WTC11 (cell line): ENCODE data around the gene P3H2. TPM values are rescaled to one million over a fixed set of nuclear protein-coding genes. Genes with fewer than 3 reads are reported as not detected.
A peak's percentile ranks its signal among the peaks of the same experiment; 100 is the strongest.

Experiments
- ATAC-seq: fragments of 200-7000 bp; cut with Tn5 transposase; 2 replicates; pipeline ENCODE4 v1.10.0; 2021; ENCODE audit warnings: mild to moderate bottlenecking, moderate library complexity
- CTCF ChIA-PET: fragments of 300-600 bp; sonication (Branson Sonifier 250); formaldehyde crosslinking; loops from one replicate; lab custom pipeline; 2021; ENCODE audit warnings: antibody characterized with exemption; lab: Charles Lee
- POLR2A ChIA-PET: fragments of 350-600 bp; sonication (Branson Sonifier 250); formaldehyde crosslinking; loops from one replicate; lab custom pipeline; 2021; ENCODE audit warnings: antibody characterized with exemption; lab: Charles Lee
- DNase-seq: peaks from one replicate; pipeline ENCODE4 v3.0.0; 2021; ENCODE audit warnings: low spot score
- H3K27ac Mint-ChIP-seq: 2 replicates; pipeline ENCODE4 v1.8.0; 2021; ENCODE audit warnings: mixed read lengths
- H3K27me3 Mint-ChIP-seq: 2 replicates; pipeline ENCODE4 v1.8.0; 2021; ENCODE audit warnings: low read depth, mild to moderate bottlenecking, moderate library complexity, mixed read lengths
- H3K36me3 Mint-ChIP-seq: 2 replicates; pipeline ENCODE4 v1.8.0; 2021; ENCODE audit warnings: mixed read lengths
- H3K4me1 Mint-ChIP-seq: 2 replicates; pipeline ENCODE4 v1.8.0; 2022; ENCODE audit warnings: mixed read lengths
- H3K4me3 Mint-ChIP-seq: 2 replicates; pipeline ENCODE4 v1.8.0; 2021; ENCODE audit warnings: mild to moderate bottlenecking, moderate library complexity, mixed read lengths
- H3K9me3 Mint-ChIP-seq: 2 replicates; pipeline ENCODE4 v1.8.0; 2021; ENCODE audit warnings: mixed read lengths
- ATF2 ChIP-seq: sonication (generic); formaldehyde crosslinking; IDR thresholded peaks from 2 replicates; pipeline ENCODE4 v1.8.1; 2022; ENCODE audit warnings: low read depth, missing genetic modification reagents, borderline replicate concordance
- CREM ChIP-seq: sonication (generic); formaldehyde crosslinking; IDR thresholded peaks from 2 replicates; pipeline ENCODE4 v1.8.1; 2022; ENCODE audit warnings: mild to moderate bottlenecking, missing genetic modification reagents, moderate library complexity
- ERG ChIP-seq: fragments of 250-450 bp; sonication (Bioruptor Pico); IDR thresholded peaks from 2 replicates; pipeline ENCODE4 v1.8.0; 2021; ENCODE audit warnings: mild to moderate bottlenecking
- ESRRA ChIP-seq: sonication (generic); formaldehyde crosslinking; IDR thresholded peaks from 2 replicates; pipeline ENCODE4 v1.8.1; 2022; ENCODE audit warnings: mild to moderate bottlenecking, missing genetic modification reagents, borderline replicate concordance
- FOXJ3 ChIP-seq: sonication (generic); formaldehyde crosslinking; IDR thresholded peaks from 2 replicates; pipeline ENCODE4 v1.9.0; 2021; ENCODE audit warnings: missing genetic modification reagents, mild to moderate bottlenecking, borderline replicate concordance
- FOXK1 ChIP-seq: sonication (generic); formaldehyde crosslinking; IDR thresholded peaks from 2 replicates; pipeline ENCODE4 v1.8.0; 2022; ENCODE audit warnings: mild to moderate bottlenecking, moderate library complexity, missing genetic modification reagents
- GRHL2 ChIP-seq: fragments of 250-450 bp; sonication (Bioruptor Pico); IDR thresholded peaks from 2 replicates; pipeline ENCODE4 v1.8.0; 2022; ENCODE audit warnings: mild to moderate bottlenecking, moderate library complexity; ENCODE audit not compliant: insufficient replicate concordance, severe bottlenecking
- IRF2 ChIP-seq: sonication (generic); formaldehyde crosslinking; IDR thresholded peaks from 2 replicates; pipeline ENCODE4 v1.8.0; 2022; ENCODE audit warnings: low read depth, missing genetic modification reagents, borderline replicate concordance
- NFE2L1 ChIP-seq: sonication (generic); formaldehyde crosslinking; IDR thresholded peaks from 2 replicates; pipeline ENCODE4 v1.8.1; 2023; ENCODE audit warnings: missing genetic modification reagents
- NR2C2 ChIP-seq: sonication (generic); formaldehyde crosslinking; IDR thresholded peaks from 2 replicates; pipeline ENCODE4 v1.8.0; 2022; ENCODE audit warnings: mild to moderate bottlenecking, missing genetic modification reagents
- TEAD1 ChIP-seq: sonication (generic); formaldehyde crosslinking; IDR thresholded peaks from 2 replicates; pipeline ENCODE4 v1.8.0; 2022; ENCODE audit warnings: mild to moderate bottlenecking, missing genetic modification reagents
- ZNF138 ChIP-seq: sonication (generic); formaldehyde crosslinking; conservative IDR thresholded peaks from 2 replicates; pipeline ENCODE4 v1.8.1; 2022; ENCODE audit warnings: mild to moderate bottlenecking, moderate library complexity, missing genetic modification reagents
- ZNF281 ChIP-seq: sonication (generic); formaldehyde crosslinking; IDR thresholded peaks from 2 replicates; pipeline ENCODE4 v1.8.0; 2023; ENCODE audit warnings: mild to moderate bottlenecking, missing genetic modification reagents
- ZNF317 ChIP-seq: sonication (generic); formaldehyde crosslinking; IDR thresholded peaks from 2 replicates; pipeline ENCODE4 v1.8.1; 2023; ENCODE audit warnings: low read depth, mild to moderate bottlenecking, moderate library complexity, missing genetic modification reagents, borderline replicate concordance
- ZNF416 ChIP-seq: fragments of 250-450 bp; sonication (Bioruptor Pico); IDR thresholded peaks from 2 replicates; pipeline ENCODE4 v1.9.0; 2021; ENCODE audit warnings: mild to moderate bottlenecking, inconsistent platforms
- total RNA-seq: library from RNA; stranded (reverse); gene quantifications from 3 replicates; pipeline ENCODE4 v1.2.3, GENCODE V29; 2021
- TF ChIP-seq, protein P1 (sequence below): fragments of 250-450 bp; sonication (Bioruptor Pico); IDR thresholded peaks from 2 replicates; pipeline ENCODE4 v2.1.2; 2022; ENCODE audit warnings: mild to moderate bottlenecking, moderate library complexity
- TF ChIP-seq, protein P2 (sequence below): sonication (generic); formaldehyde crosslinking; conservative IDR thresholded peaks from 2 replicates; pipeline ENCODE4 v1.8.1; 2023; ENCODE audit warnings: mild to moderate bottlenecking, low read depth, missing genetic modification reagents, moderate library complexity

The P3H2 gene
- total RNA-seq, 1 experiment from 2014 or later = 29.4 TPM

DNA sequence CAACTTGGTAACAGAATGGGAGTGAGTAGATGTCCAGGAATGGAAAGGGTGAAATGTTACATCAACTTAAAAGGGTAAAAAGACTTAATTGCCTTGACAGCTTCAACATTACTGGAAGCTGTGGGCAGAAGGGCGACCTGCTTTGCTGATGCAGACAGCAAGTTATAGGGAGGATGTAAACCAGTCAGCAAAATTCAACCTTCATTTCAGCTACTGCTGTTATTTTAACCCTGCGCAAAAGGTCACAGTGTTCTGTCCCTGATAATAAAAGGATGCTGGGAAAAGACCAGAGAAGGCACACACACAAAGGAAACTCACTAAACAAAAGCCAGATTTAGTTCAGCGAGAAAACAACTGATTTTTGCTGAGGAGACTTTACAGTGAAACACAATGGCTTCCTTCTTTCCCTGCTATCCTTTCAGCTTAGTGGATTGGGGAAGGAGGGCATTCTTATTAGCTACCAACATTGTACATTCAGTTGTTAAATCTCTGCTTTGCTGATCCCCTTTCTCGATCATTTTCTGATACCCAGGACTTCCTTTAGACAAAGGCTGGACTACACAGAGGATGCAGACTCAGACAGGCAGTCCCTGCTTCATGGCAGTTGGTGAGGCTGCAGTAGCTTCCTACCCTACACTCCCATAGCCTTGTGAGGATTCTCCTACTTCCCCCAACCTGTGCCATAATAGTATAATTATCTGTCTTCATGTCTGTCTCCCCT lies 62.0 kb downstream of the P3H2 start:
- no peak overlapping the region for H3K4me3 Mint-ChIP-seq
- H3K27me3 Mint-ChIP-seq = no peaks in the 10 kb centered on the region
- ChIA-PET CTCF (no interaction called here), POLR2A (no interaction called here)
- H3K9me3 Mint-ChIP-seq = no peaks in the 10 kb centered on the region
- H3K36me3 Mint-ChIP-seq = no peaks in the 10 kb centered on the region
- no peak for DNase-seq
- TF ChIP-seq IRF2 (CRISPR knock-in tag) = no peak
- TF ChIP-seq ZNF281 (CRISPR knock-in tag) = no peak
- TF ChIP-seq, protein P1, sequence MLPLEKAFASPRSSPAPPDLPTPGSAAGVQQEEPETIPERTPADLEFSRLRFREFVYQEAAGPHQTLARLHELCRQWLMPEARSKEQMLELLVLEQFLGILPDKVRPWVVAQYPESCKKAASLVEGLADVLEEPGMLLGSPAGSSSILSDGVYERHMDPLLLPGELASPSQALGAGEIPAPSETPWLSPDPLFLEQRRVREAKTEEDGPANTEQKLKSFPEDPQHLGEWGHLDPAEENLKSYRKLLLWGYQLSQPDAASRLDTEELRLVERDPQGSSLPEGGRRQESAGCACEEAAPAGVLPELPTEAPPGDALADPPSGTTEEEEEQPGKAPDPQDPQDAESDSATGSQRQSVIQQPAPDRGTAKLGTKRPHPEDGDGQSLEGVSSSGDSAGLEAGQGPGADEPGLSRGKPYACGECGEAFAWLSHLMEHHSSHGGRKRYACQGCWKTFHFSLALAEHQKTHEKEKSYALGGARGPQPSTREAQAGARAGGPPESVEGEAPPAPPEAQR = no peak
- no peak for TF ChIP-seq FOXJ3
- TF ChIP-seq ZNF317 = no peak
- TF ChIP-seq GRHL2 (CRISPR knock-in tag) = no peak
- no peak for TF ChIP-seq ZNF138
- no peak for TF ChIP-seq ZNF416 (CRISPR knock-in tag)
- TF ChIP-seq, protein P2, sequence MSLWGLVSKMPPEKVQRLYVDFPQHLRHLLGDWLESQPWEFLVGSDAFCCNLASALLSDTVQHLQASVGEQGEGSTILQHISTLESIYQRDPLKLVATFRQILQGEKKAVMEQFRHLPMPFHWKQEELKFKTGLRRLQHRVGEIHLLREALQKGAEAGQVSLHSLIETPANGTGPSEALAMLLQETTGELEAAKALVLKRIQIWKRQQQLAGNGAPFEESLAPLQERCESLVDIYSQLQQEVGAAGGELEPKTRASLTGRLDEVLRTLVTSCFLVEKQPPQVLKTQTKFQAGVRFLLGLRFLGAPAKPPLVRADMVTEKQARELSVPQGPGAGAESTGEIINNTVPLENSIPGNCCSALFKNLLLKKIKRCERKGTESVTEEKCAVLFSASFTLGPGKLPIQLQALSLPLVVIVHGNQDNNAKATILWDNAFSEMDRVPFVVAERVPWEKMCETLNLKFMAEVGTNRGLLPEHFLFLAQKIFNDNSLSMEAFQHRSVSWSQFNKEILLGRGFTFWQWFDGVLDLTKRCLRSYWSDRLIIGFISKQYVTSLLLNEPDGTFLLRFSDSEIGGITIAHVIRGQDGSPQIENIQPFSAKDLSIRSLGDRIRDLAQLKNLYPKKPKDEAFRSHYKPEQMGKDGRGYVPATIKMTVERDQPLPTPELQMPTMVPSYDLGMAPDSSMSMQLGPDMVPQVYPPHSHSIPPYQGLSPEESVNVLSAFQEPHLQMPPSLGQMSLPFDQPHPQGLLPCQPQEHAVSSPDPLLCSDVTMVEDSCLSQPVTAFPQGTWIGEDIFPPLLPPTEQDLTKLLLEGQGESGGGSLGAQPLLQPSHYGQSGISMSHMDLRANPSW = no peak
- no peak for TF ChIP-seq NR2C2
- TF ChIP-seq ERG (CRISPR knock-in tag) = no peak
- no peak overlapping the region for H3K27ac Mint-ChIP-seq
- peak; percentile 38; the same call in 1 of the 2 replicates for ATAC-seq
- H3K4me1 Mint-ChIP-seq = peaks cover 53% of the 10 kb centered on the region

- no peaks in the 10 kb centered on the region for H3K36me3 Mint-ChIP-seq
- peaks cover 57% of the 10 kb centered on the region for H3K4me1 Mint-ChIP-seq
- no peak overlapping the region for H3K4me3 Mint-ChIP-seq
- H3K9me3 Mint-ChIP-seq = no peaks in the 10 kb centered on the region
- no peak for TF ChIP-seq ATF2 (CRISPR knock-in tag)
- TF ChIP-seq NFE2L1 (CRISPR knock-in tag) = no peak
- TF ChIP-seq TEAD1 (CRISPR knock-in tag) = no peak
- no peak for TF ChIP-seq FOXK1 (CRISPR knock-in tag)
- TF ChIP-seq CREM (CRISPR knock-in tag) = no peak
- no peak for TF ChIP-seq ESRRA
- 0 out of 2 replicates have a peak overlapping the region, but pooled peaks have one; percentile 15 for H3K27ac Mint-ChIP-seq
- CTCF ChIA-PET = interaction anchor here (1.1 kb wide), 1 partner anchor 23 kb away, joined by 3 read pairs; no protein-coding TSS in a partner anchor
- DNase-seq (no peak), ATAC-seq (no peak)
- H3K27me3 Mint-ChIP-seq = no peaks in the 10 kb centered on the region
- POLR2A ChIA-PET = no interaction called here
Observed at GRCh38 chr3:190056742-190057141, 64.0 kb downstream of the P3H2 start.
